Measurements from ENCODE around the gene MCL1. TPM values are rescaled to one million over a fixed set of nuclear protein-coding genes. Genes with fewer than 3 reads are reported as not detected.

MCL1 gene
- total RNA-seq, 2 donors from 2014 or later: 161 to 168 TPM

DNA sequence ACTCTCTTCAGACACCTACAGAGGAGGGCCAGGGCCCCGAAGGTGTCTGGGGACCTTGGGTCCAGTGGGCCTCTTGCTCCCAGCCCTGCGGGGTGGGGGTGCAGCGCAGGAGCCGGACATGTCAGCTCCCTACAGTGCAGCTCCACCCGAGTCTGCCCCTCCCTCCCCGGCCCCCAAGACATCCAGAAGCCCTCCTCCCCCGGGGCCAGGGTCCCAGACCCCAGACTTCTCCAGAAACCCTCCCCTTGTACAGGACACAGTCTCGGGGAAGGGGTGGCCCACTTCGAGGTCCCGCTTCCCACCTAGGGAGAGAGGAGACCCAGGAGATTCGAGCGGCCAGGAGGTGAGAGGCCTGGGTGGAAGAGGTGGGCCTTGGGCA is 26.5 kb downstream of the MCL1 start:
- H3K4me3 ChIP-seq: no peak overlapping the region
- WGBS: 75% methylated on average over 12 of the region's 12 CpGs

DNA sequence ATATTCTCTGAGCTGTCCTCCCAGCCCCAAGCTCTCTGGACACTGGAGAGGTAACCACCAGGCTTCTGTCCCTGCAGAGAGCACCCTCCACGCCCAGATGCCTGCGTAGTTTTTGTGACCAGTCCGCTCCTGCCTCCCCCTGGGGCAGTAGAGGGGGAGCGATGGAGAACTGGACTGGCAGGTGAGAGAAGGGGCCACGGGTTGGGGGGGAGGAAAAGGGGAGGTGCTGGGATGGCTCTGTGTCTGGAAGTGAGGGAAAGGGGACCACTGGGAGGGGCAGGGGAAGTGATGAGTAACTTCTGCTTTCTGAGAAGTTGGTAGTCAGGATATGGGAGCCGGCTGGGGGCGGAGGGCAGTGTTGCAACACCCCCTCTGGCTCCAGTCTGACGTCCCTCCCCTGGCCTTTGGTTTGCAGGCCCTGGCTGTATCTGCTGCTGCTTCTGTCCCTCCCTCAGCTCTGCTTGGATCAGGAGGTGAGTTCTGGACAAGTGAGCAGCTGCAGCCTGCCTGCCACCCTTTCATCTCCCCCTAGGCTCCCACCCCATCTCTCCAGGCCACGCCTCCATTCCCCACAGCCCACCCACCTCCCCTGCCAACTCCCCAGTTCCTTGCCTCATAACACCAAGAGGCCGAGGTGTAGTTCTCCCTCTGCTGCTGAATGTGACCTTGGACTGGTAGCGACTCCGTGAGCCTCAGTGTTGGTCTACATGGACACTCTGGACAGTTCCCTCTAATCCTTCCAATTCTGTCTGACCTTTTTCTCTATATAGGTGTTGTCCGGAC is 27.1 kb downstream of the MCL1 start:
- no peak overlapping the region for H3K4me3 ChIP-seq
- WGBS: 33% methylated on average over 13 of the region's 13 CpGs
- DNase-seq (ENCODE audit: low spot score): peak; percentile 56
- no peaks in the 10 kb centered on the region for H3K9me3 ChIP-seq
- TF ChIP-seq, protein P1, sequence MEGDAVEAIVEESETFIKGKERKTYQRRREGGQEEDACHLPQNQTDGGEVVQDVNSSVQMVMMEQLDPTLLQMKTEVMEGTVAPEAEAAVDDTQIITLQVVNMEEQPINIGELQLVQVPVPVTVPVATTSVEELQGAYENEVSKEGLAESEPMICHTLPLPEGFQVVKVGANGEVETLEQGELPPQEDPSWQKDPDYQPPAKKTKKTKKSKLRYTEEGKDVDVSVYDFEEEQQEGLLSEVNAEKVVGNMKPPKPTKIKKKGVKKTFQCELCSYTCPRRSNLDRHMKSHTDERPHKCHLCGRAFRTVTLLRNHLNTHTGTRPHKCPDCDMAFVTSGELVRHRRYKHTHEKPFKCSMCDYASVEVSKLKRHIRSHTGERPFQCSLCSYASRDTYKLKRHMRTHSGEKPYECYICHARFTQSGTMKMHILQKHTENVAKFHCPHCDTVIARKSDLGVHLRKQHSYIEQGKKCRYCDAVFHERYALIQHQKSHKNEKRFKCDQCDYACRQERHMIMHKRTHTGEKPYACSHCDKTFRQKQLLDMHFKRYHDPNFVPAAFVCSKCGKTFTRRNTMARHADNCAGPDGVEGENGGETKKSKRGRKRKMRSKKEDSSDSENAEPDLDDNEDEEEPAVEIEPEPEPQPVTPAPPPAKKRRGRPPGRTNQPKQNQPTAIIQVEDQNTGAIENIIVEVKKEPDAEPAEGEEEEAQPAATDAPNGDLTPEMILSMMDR (IDR thresholded peaks at IDR 0.05): no peak
- TF ChIP-seq POLR2A (IDR thresholded peaks at IDR 0.05): peak; percentile 60
- peak; percentile 62 for TF ChIP-seq POLR2AphosphoS5 (IDR thresholded peaks at IDR 0.05)
- H3K27me3 ChIP-seq (replicated peaks; ENCODE audit: insufficient read depth): no peaks in the 10 kb centered on the region
- peak overlapping the region; percentile 57 to 61 for H3K27ac ChIP-seq
- H3K4me1 ChIP-seq (replicated peaks): no peaks in the 10 kb centered on the region
- intact Hi-C loops (cut with DNase I): loop anchor here (5.0 to 10.0 kb wide), 2 partner anchors 85 to 188 kb away; partner anchors contain the start of gene RPRD2
- H3K36me3 ChIP-seq: no peaks in the 10 kb centered on the region

More for the DNA sequence above, 26.5 kb downstream of the MCL1 start:
- Histone ChIP-seq H3K27ac (peak overlapping the region; percentile 23 to 61), H3K36me3 (no peaks in the 10 kb centered on the region), H3K4me1 (replicated peaks) (no peaks in the 10 kb centered on the region), H3K27me3 (replicated peaks; ENCODE audit: insufficient read depth) (no peaks in the 10 kb centered on the region), H3K9me3 (no peaks in the 10 kb centered on the region)
- DNase-seq (ENCODE audit: low spot score): no peak
- TF ChIP-seq POLR2AphosphoS5 (IDR thresholded peaks at IDR 0.05): no peak
- TF ChIP-seq, protein P1 (IDR thresholded peaks at IDR 0.05): no peak
- TF ChIP-seq POLR2A (IDR thresholded peaks at IDR 0.05): no peak
- intact Hi-C loops (cut with DNase I): loop anchor here (5.0 to 10.0 kb wide), 2 partner anchors 86 to 188 kb away; partner anchors contain the start of gene RPRD2

DNA sequence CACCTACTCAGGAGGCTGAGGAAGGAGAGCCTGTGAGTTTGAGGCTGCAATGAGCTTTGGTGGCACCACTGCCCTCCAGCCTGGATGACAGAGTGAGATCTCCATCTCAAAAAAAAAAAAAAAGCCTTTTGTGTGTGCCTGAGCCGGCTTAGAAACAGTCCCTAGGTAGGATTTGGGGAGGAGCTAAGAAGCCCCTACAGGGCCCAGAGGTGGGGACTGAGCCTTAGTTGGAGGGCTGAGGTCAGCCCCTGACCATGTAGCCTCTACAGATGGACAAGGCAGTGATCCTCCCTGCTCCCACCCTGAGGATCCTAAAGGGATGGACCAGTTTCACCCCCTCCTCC is 27.7 kb downstream of the MCL1 start:
- no peak overlapping the region for H3K4me3 ChIP-seq
- TF ChIP-seq POLR2AphosphoS5 (IDR thresholded peaks at IDR 0.05) (no peak), POLR2A (IDR thresholded peaks at IDR 0.05) (no peak)
- TF ChIP-seq, protein P1 (IDR thresholded peaks at IDR 0.05): no peak
- intact Hi-C loops (cut with DNase I): loop anchor here (5.0 to 10.0 kb wide), 2 partner anchors 84 to 187 kb away; partner anchors contain the start of gene RPRD2
- H3K4me1 ChIP-seq (replicated peaks): no peaks in the 10 kb centered on the region
- peak overlapping the region; percentile 57 to 61 for H3K27ac ChIP-seq
- no peaks in the 10 kb centered on the region for H3K27me3 ChIP-seq (replicated peaks; ENCODE audit: insufficient read depth)
- no peaks in the 10 kb centered on the region for H3K9me3 ChIP-seq
- 31% methylated on average over 1 of the region's 1 CpG for WGBS
- no peaks in the 10 kb centered on the region for H3K36me3 ChIP-seq
- DNase-seq (ENCODE audit: low spot score): no peak

DNA sequence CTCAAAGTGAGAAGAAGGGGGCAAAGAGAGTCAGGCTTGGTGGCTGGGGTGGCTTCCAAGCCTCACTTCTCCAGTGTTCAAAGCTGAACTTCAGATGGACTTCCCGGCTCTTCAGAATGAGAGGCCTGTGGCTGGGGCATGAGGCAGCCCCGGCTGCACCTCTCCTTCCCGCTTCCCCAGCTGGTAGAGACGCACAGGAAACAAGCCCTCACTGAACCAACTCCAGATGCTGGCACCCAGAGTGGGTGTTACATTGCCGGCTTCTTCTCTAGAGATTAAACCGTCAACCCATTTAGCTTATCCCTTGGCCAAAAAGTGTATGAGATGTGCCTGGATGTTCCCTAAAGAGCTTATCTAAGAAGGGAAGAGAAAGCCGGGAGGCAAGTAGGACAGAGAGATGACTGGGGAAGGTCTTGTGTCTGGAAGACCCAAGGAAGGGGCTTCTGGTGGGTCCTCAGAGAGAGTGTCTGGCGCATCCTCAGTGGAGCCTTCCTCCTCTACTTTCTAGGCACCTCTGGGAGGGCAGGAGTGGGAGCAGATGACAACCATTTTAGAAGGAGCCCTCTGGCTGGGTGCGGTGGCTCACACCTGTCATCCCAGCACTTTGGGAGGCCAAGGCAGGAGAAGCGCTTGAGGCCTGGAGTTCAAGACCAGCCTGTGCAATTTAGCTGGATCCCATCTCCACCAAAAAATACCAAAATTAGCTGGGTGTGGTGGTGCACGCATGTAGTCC is 28.2 kb downstream of the MCL1 start:
- Histone ChIP-seq H3K4me1 (replicated peaks) (no peaks in the 10 kb centered on the region), H3K9me3 (no peaks in the 10 kb centered on the region), H3K27me3 (replicated peaks; ENCODE audit: insufficient read depth) (no peaks in the 10 kb centered on the region), H3K27ac (peak overlapping the region; percentile 33 to 57), H3K36me3 (no peaks in the 10 kb centered on the region), H3K4me3 (no peak overlapping the region)
- no peak for DNase-seq (ENCODE audit: low spot score)
- 78% methylated on average over 11 of the region's 11 CpGs for WGBS
- intact Hi-C loops (cut with DNase I): loop anchor here (5.0 to 10.0 kb wide), 2 partner anchors 84 to 186 kb away; partner anchors contain the start of gene RPRD2
- no peak for TF ChIP-seq POLR2AphosphoS5 (IDR thresholded peaks at IDR 0.05)
- TF ChIP-seq POLR2A (IDR thresholded peaks at IDR 0.05): no peak
- TF ChIP-seq, protein P1 (IDR thresholded peaks at IDR 0.05): no peak

Data from prostate gland (tissue), 2 donors.